MM.1S (cell line): ENCODE measurements around the gene AJM1.

Experiments
- DNase-seq: peaks from one replicate; pipeline ENCODE4 v3.0.0-alpha.2; 2015
- H2AFZ ChIP-seq: fragments of 300-600 bp; sonication (generic); 2 replicates; pipeline ENCODE4 v1.6.0; 2016; ENCODE audit warnings: antibody characterized with exemption, low read length
- H3F3A ChIP-seq: fragments of 300-600 bp; sonication (generic); 2 replicates; pipeline ENCODE4 v1.6.1; 2016; ENCODE audit warnings: mild to moderate bottlenecking, antibody characterized with exemption, low read length, moderate library complexity, mixed read lengths; ENCODE audit not compliant: insufficient read depth
- H3K27ac ChIP-seq: fragments of 300-600 bp; sonication (generic); 2 replicates; pipeline ENCODE4 v1.5.1; 2016; ENCODE audit warnings: mild to moderate bottlenecking, low read length
- H3K27me3 ChIP-seq: fragments of 300-600 bp; sonication (generic); replicated peaks from 2 replicates; pipeline ENCODE4 v1.6.0; 2016; ENCODE audit warnings: low read length; ENCODE audit not compliant: insufficient read depth
- H3K36me3 ChIP-seq: fragments of 300-600 bp; sonication (generic); replicated peaks from 2 replicates; pipeline ENCODE4 v1.6.1; 2016; ENCODE audit warnings: mild to moderate bottlenecking, low read length, mixed read lengths; ENCODE audit not compliant: insufficient read depth
- H3K4me1 ChIP-seq: fragments of 300-600 bp; sonication (generic); 2 replicates; pipeline ENCODE4 v1.6.1; 2016; ENCODE audit warnings: low read length, mixed read lengths
- H3K4me2 ChIP-seq: fragments of 300-600 bp; sonication (generic); 2 replicates; pipeline ENCODE4 v1.6.0; 2016; ENCODE audit warnings: low read depth, low read length
- H3K4me3 ChIP-seq: fragments of 300-600 bp; sonication (generic); 2 replicates; pipeline ENCODE4 v1.5.1; 2016; ENCODE audit warnings: low read length, mixed read lengths
- H3K79me2 ChIP-seq: fragments of 300-600 bp; sonication (generic); 2 replicates; pipeline ENCODE4 v1.6.1; 2016; ENCODE audit warnings: mixed run types, low read length, mixed read lengths
- H3K9ac ChIP-seq: fragments of 300-600 bp; sonication (generic); 2 replicates; pipeline ENCODE4 v1.6.1; 2016; ENCODE audit warnings: low read length, mixed read lengths
- H3K9me2 ChIP-seq: fragments of 300-600 bp; sonication (generic); replicated peaks from 2 replicates; pipeline ENCODE4 v1.6.1; 2016; ENCODE audit warnings: mild to moderate bottlenecking, low read length, mixed read lengths; ENCODE audit not compliant: insufficient read depth
- H3K9me3 ChIP-seq: fragments of 300-600 bp; sonication (generic); replicated peaks from 2 replicates; pipeline ENCODE4 v1.6.1; 2016; ENCODE audit warnings: mild to moderate bottlenecking, low read length, mixed read lengths; ENCODE audit not compliant: insufficient read depth
- H4K20me1 ChIP-seq: fragments of 300-600 bp; sonication (generic); 2 replicates; pipeline ENCODE4 v1.6.1; 2016; ENCODE audit warnings: mild to moderate bottlenecking, low read length, moderate library complexity, mixed read lengths; ENCODE audit not compliant: insufficient read depth
- CTCF ChIP-seq: fragments of 300-600 bp; sonication (generic); IDR thresholded peaks from 2 replicates; pipeline ENCODE4 v1.5.1; 2016; ENCODE audit warnings: antibody characterized with exemption, low read length, mixed read lengths
- EZH2 ChIP-seq: fragments of 300-600 bp; sonication (generic); optimal IDR thresholded peaks from 2 replicates; pipeline ENCODE3; 2017; ENCODE audit warnings: low read depth, mild to moderate bottlenecking, antibody characterized with exemption, low read length, mixed read lengths
- EZH2phosphoT487 ChIP-seq: fragments of 300-600 bp; sonication (generic); IDR thresholded peaks from 2 replicates; pipeline ENCODE4 v1.6.1; 2018; ENCODE audit warnings: antibody characterized with exemption, low read length

Gene AJM1

GRCh38 chr9:136854113-136854841, 12.0 kb downstream of the AJM1 start:
- no peak for DNase-seq
- no peaks in the 10 kb centered on the region for H3F3A ChIP-seq
- no peak overlapping the region for H3K27ac ChIP-seq
- no peak overlapping the region for H3K4me3 ChIP-seq
- H3K27me3 ChIP-seq, result no peaks in the 10 kb centered on the region
- H3K4me1 ChIP-seq, result 0 out of 2 replicates have a peak, but pooled peaks cover 6% of the 10 kb centered on the region
- no peaks in the 10 kb centered on the region for H3K9me2 ChIP-seq
- no peak for TF ChIP-seq EZH2phosphoT487
- TF ChIP-seq EZH2, result no peak
- TF ChIP-seq CTCF, result no peak
- H3K4me2 ChIP-seq, result no peak overlapping the region
- H2AFZ ChIP-seq, result no peak overlapping the region
- H3K36me3 ChIP-seq, result no peaks in the 10 kb centered on the region
- no peak overlapping the region for H3K9ac ChIP-seq
- H3K79me2 ChIP-seq, result peaks cover 7% of the 10 kb centered on the region; the same call in 1 of the 2 replicates
- no peaks in the 10 kb centered on the region for H4K20me1 ChIP-seq
- H3K9me3 ChIP-seq, result no peaks in the 10 kb centered on the region

GRCh38 chr9:136854842-136855460, 12.7 kb downstream of the AJM1 start:
- H3F3A ChIP-seq, result no peaks in the 10 kb centered on the region
- H3K9me3 ChIP-seq, result no peaks in the 10 kb centered on the region
- H3K9me2 ChIP-seq, result no peaks in the 10 kb centered on the region
- H3K4me3 ChIP-seq, result no peak overlapping the region
- no peak for DNase-seq
- H3K36me3 ChIP-seq, result no peaks in the 10 kb centered on the region
- no peak overlapping the region for H3K27ac ChIP-seq
- TF ChIP-seq EZH2phosphoT487, result no peak
- TF ChIP-seq EZH2, result no peak
- TF ChIP-seq CTCF, result no peak
- no peaks in the 10 kb centered on the region for H4K20me1 ChIP-seq
- H3K4me2 ChIP-seq, result no peak overlapping the region
- no peak overlapping the region for H3K9ac ChIP-seq
- no peaks in the 10 kb centered on the region for H3K27me3 ChIP-seq
- peaks cover 4% of the 10 kb centered on the region; the same call in 1 of the 2 replicates for H3K79me2 ChIP-seq
- H3K4me1 ChIP-seq, result 0 out of 2 replicates have a peak, but pooled peaks cover 3% of the 10 kb centered on the region
- H2AFZ ChIP-seq, result no peak overlapping the region

GRCh38 chr9:136855461-136856078, 13.3 kb downstream of the AJM1 start:
- H3K9me2 ChIP-seq, result no peaks in the 10 kb centered on the region
- H3K4me2 ChIP-seq, result no peak overlapping the region
- no peaks in the 10 kb centered on the region for H4K20me1 ChIP-seq
- DNase-seq, result no peak
- no peaks in the 10 kb centered on the region for H3K27me3 ChIP-seq
- no peaks in the 10 kb centered on the region for H3K9me3 ChIP-seq
- H3K4me1 ChIP-seq, result no peaks in the 10 kb centered on the region
- no peaks in the 10 kb centered on the region for H3K36me3 ChIP-seq
- H3K27ac ChIP-seq, result no peak overlapping the region
- no peaks in the 10 kb centered on the region for H3K79me2 ChIP-seq
- no peak overlapping the region for H3K9ac ChIP-seq
- no peaks in the 10 kb centered on the region for H3F3A ChIP-seq
- TF ChIP-seq EZH2, result no peak
- no peak for TF ChIP-seq CTCF
- no peak for TF ChIP-seq EZH2phosphoT487
- no peak overlapping the region for H3K4me3 ChIP-seq
- H2AFZ ChIP-seq, result no peak overlapping the region
